Right atrium auricular region (tissue), 2 donors: ENCODE results near the gene MIX23. TPM values are rescaled to one million over a fixed set of nuclear protein-coding genes. Genes with fewer than 3 reads are reported as not detected.
A peak's percentile ranks its signal among the peaks of the same experiment; 100 is the strongest.
"Not testable (repeated sequence)": the region's sequence is repeated elsewhere in the genome, so short reads cannot be mapped to it uniquely, and the experiment has no call there.

ENCODE experiments used
- DNase-seq: peaks from one replicate; pipeline ENCODE4 v3.0.0-alpha.2; 2019; ENCODE audit warnings: low spot score
- H3K27ac ChIP-seq, 2 donors: fragments of 200-600 bp; sonication (generic); 1 replicate in 1 of 2; 2 replicates in 1 of 2; pipeline ENCODE4 v1.5.1; 2016 to 2019
- H3K27me3 ChIP-seq, 2 donors: fragments of 200-600 bp; sonication (generic); one replicate each; pipeline versions ENCODE4 v1.5.1 to v1.6.0; 2017 to 2019
- H3K36me3 ChIP-seq: fragments of 200-600 bp; sonication (generic); one replicate; pipeline ENCODE4 v1.5.1; 2016
- H3K4me1 ChIP-seq, 2 donors: fragments of 200-600 bp; sonication (generic); one replicate each; pipeline versions ENCODE4 v1.5.1 to v1.6.0; 2017 to 2019
- H3K4me3 ChIP-seq, 2 donors: fragments of 200-600 bp; sonication (generic); 1 replicate in 1 of 2; 2 replicates in 1 of 2; pipeline ENCODE4 v1.5.1; 2017 to 2019; ENCODE audit warnings: mild to moderate bottlenecking in 1 of 2, moderate library complexity in 1 of 2
- H3K9me3 ChIP-seq, 2 donors: fragments of 200-600 bp; sonication (generic); one replicate each; pipeline ENCODE4 v1.5.1; 2019
- CTCF ChIP-seq, 2 donors: fragments of 200-600 bp; sonication (generic); IDR thresholded peaks; one replicate each; pipeline ENCODE4 v1.5.1; 2019; ENCODE audit warnings: antibody characterized with exemption in 2 of 2
- total RNA-seq, 2 donors: library from RNA; depleted of rRNA; stranded (reverse); fragments of >200 nt; gene quantifications; one replicate each; pipeline ENCODE4 v1.1.0, GENCODE V29; 2016

The MIX23 gene
- total RNA-seq, 2 donors from 2014 or later, result 15.5 to 19.5 TPM

GRCh38 chr3:122387709-122388108, 4.7 kb upstream of the MIX23 start:
- Histone ChIP-seq H3K4me3 (no peak overlapping the region), H3K36me3 (no peaks in the 10 kb centered on the region)

GRCh38 chr3:122383771-122384697, 1.0 kb upstream of the MIX23 start, which contains the start of gene FAM162A:
Gene FAM162A, plus strand, starts transcription at chr3:122384182. Its CDS starts 84 bp downstream, at chr3:122384266.
- H3K36me3 ChIP-seq, result no peaks in the 10 kb centered on the region
- peak within 1 kb of the TSS; percentile 90 to 95 for H3K27ac ChIP-seq
- DNase-seq, result peak; percentile 92
- peak within 1 kb of the TSS; percentile 89 to 91 for H3K4me3 ChIP-seq
- no peaks in the 10 kb centered on the region for H3K27me3 ChIP-seq
- H3K4me1 ChIP-seq, result peaks cover 0 to 19% of the 10 kb centered on the region in 2 donors
- no peaks in the 10 kb centered on the region for H3K9me3 ChIP-seq
- TF ChIP-seq CTCF (IDR thresholded peaks at IDR 0.05), result peak; percentile 63 to 79

More at GRCh38 chr3:122387709-122388108, 4.7 kb upstream of the MIX23 start:
- Histone ChIP-seq H3K9me3 (no peaks in the 10 kb centered on the region), H3K27me3 (no peaks in the 10 kb centered on the region), H3K27ac (no peak overlapping the region), H3K4me1 (peaks cover 0 to 28% of the 10 kb centered on the region in 2 donors)
- TF ChIP-seq CTCF (IDR thresholded peaks at IDR 0.05), result no peak
- no peak for DNase-seq

DNA sequence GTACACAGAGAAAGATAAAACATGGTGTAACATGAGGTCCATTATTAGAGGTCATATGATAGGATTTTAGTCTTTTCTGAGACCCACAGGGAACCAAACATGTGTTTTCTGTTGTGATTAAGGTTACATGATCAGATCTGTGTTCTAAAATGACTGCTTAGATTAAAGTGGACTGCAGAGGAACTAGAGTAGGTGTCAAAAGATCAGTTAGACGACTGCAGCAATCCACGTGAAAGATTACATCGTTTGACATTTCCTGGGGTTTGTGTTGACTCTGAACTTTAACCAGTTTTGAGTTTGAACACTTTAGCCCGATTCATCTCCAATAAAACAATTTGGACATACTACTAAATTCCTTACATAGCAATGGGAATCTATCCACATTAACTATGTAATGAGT, 5.1 kb downstream of the MIX23 start:
- Histone ChIP-seq H3K4me1 (peaks cover 0 to 8% of the 10 kb centered on the region in 2 donors), H3K4me3 (no peak overlapping the region), H3K36me3 (no peaks in the 10 kb centered on the region), H3K9me3 (no peaks in the 10 kb centered on the region), H3K27ac (no peak overlapping the region), H3K27me3 (no peaks in the 10 kb centered on the region)
- TF ChIP-seq CTCF (IDR thresholded peaks at IDR 0.05), result no peak
- DNase-seq, result no peak

DNA sequence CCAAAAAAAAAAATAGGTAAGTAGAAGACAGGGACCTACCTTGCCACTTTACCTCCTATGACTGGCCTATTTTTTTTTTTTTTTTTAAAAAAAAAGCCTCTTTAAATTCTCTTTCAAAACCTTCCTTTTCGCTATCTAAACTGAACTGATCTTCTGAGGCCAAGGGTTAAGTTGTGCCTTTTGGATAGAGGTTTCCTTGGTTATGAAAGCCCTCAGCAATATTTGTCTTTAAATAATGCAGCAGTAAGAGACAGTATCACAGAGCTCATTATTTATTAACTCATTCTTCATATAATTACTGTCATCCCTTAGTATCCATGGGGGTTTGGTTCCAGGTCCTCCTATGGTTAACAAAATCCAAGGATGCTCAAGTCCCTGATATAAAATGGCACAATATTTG, 9.0 kb downstream of the MIX23 start:
- Histone ChIP-seq H3K27me3 (no peaks in the 10 kb centered on the region), H3K27ac (no peak overlapping the region), H3K9me3 (no peaks in the 10 kb centered on the region), H3K4me1 (no peaks in the 10 kb centered on the region), H3K36me3 (peaks cover 6% of the 10 kb centered on the region), H3K4me3 (no peak overlapping the region)
- DNase-seq, result no peak
- TF ChIP-seq CTCF (IDR thresholded peaks at IDR 0.05), result no peak

DNA sequence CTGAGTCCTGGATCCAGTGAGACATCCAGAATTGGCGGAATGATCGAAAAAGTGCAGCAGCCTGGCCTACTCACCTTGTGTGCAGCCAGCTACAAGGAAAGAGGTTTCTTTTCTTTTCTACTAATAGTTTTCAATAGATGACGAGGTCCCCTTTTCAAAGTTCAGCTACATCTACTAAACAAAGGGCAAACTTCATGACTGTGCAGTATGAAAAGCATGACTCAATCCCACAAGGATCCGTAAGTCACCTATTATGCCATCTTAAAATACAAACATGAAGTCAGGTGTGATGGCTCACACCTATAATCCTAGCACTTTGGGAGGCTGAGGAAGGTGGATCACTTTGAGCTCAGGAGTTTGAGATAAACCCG, 16.7 kb downstream of the MIX23 start:
- H3K27me3 ChIP-seq, result no peaks in the 10 kb centered on the region
- H3K4me3 ChIP-seq, result no peak overlapping the region
- no peak for TF ChIP-seq CTCF (IDR thresholded peaks at IDR 0.05)
- no peaks in the 10 kb centered on the region for H3K4me1 ChIP-seq
- H3K9me3 ChIP-seq, result no peaks in the 10 kb centered on the region
- DNase-seq, result no peak
- no peak overlapping the region for H3K27ac ChIP-seq
- H3K36me3 ChIP-seq, result peaks cover 56% of the 10 kb centered on the region

- H3K4me3 ChIP-seq, H3K27ac ChIP-seq, H3K4me1 ChIP-seq, H3K27me3 ChIP-seq, H3K9me3 ChIP-seq, DNase-seq: not testable (repeated sequence)
- H3K36me3 ChIP-seq, result peaks cover 61% of the 10 kb centered on the region
Observed at GRCh38 chr3:122365582-122366378, 17.3 kb downstream of the MIX23 start.
